NCI-H2029 treated with DMSO at 0.1 percent for 48 hours (cell line): ENCODE results near the gene HECW1.
"Not testable (repeated sequence)": the region's sequence is repeated elsewhere in the genome, so short reads cannot be mapped to it uniquely, and the experiment has no call there.

Experiments
- DNase-seq: peaks from one replicate; lab custom pipeline; 2025; lab: John Stamatoyannopoulos, UW

HECW1 gene

DNA sequence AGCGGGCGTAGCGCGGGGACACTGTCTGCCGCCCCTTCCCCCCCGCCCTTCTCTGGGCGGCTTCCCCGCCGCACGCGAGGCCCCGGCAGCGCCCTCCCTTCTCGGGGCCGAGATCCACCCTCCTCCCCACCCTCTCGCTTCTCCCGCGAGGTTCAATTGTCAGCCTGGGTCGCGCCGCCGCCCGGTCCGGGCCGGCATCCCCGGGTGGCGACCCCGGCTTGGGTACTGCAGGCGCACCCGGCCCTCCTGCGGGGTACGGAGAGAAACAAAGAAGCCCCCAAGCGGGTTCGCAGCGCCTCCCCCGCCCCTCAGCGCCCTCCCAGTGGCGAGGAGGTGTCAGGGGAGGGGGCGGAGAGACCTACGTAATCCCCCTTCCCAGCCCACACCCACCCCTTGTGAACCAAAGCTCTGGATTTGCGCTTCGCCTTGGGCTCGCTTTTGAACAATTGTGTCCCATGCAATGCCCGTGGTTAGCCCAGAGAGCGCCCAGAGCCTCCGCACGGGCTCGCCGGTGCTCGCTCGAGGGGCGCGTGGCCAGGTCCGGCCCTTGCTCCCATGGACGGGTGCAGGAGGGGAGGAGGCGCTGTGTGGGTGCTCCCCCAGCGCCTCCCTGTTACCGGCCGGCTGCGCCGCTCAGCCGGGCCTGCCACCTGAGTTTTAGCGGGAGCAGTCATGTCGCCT lies 634 bp downstream of the HECW1 start:
- DNase-seq: no peak

DNA sequence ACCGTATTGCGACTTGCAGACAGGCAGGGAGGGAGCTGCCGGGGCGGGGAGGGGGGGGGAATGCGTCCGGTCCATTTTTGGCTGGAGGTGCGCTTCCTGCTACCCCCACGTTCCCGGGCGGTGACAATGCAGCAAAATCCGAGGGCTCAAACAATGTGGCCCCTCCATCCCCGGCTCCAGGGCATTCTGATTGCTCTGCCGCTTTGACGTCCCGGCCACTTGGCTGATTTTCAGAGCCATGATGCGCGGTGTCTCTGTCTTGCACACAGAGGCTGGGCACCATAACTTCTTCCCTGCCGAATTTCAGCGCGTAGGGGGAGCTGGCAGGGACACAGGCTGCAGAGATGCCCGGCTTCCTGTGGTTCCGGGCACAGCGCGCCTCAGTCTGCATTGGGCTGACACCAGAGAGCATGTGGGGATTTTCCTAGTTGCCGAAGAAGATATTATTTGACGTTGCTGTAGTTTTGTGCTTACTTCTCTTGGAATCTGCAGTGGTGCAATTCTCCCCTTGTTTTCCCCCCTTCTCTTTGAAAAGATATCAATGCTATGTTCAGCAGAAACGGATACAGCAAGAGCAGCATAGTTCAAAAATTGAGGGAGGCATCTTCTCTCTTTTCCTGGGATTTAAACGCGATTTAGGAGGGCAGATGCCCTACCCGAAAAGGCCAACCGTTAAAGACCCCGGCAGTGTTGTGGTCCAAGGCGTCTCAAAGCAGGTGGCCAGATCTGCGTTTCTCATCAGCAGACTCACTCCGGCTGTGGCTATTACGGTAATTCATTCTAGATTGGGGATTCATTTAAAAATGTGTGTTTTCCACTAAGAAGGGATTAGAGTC lies 1.4 kb downstream of the HECW1 start:
- DNase-seq: no peak

DNA sequence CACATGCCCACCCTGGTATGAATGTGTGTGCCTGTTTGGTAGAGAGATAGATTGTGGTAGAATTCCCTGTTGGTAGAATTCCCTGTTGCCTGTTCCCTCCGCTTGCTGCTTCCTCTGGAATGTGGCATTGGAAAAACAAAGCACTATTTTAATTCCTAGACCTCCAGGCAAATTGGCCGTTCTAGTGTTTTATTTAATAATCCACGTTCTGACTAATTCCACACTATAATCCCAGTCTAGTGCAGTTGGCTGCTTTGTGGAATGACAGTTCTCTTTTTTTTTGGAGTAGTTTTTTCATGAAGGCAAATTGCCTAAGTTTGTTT lies 2.0 kb downstream of the HECW1 start:
- no peak for DNase-seq

DNA sequence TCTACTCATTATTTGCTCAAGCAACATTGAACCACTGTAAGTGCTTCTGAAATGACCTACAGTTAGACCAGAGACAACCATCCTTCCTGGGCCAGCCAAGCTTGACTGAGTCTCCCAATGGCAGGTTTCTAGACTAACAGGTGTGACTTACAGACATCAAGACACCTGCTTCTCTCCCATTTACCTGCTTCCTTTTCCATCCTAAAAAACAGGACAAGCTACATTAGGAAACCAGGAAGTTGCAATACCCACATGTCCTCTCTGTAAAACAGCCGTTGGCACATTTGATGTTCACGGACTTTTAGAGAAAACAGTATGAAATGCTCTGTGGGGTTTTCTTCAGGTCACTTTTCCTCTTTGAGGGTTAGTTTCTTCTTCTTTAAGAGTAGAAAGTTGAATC lies 4.0 kb downstream of the HECW1 start:
- no peak for DNase-seq

DNA sequence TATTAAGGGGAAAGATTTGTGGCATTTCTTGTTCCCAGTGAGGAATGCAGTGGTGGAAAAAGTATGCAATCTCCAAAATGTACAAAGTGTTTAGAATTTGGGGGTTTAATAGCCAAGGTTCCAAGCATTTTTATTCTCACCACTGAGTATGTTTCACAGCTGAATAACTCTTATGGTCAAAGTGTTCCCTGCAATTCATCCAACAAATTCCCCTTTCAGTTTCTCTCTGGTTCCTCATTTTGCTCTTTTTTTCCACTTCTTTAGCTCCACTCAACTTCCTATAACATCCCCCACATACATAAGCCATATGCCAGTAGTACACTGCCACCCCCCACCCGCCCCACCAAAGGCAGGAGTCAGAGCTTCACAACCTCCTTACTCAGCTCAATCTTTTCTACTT lies 4.6 kb downstream of the HECW1 start:
- no peak for DNase-seq

DNA sequence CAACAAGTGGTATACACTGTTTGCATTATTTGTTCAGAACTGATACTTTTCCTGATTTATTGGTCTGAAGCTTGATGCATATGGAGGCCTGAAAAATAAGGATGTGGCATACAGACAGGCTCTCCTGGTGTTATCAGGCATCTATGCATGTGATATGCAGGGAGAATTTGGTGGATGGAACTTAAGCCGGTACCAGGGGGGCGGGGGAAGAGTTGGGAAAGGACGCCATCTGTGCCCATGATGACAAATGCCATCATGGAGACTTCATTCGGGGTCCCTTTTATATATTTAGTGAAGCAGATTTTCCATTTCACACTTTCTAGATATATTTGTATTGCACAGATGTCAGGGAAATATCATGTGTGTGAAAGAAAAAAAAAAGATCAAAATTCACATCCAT lies 5.4 kb downstream of the HECW1 start:
- no peak for DNase-seq

DNA sequence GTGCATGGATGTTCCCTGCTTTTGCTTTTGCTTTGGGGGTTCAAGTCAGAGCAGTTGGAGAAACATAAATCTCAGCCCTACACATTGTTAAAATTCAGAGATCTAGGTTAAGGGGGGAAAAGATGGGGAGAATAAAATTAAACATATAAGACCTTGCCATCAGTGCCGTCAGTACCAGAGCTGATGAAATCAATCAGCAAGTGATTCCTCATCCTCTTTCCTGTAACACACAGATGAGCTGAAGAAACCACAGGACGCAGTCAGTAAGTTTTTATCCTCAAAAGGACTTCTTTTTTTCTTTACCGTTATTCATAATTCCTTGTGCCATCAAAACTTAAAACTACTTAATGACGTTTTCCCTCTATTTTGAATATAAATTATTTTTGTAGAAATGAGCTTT lies 5.9 kb downstream of the HECW1 start:
- no peak for DNase-seq

DNA sequence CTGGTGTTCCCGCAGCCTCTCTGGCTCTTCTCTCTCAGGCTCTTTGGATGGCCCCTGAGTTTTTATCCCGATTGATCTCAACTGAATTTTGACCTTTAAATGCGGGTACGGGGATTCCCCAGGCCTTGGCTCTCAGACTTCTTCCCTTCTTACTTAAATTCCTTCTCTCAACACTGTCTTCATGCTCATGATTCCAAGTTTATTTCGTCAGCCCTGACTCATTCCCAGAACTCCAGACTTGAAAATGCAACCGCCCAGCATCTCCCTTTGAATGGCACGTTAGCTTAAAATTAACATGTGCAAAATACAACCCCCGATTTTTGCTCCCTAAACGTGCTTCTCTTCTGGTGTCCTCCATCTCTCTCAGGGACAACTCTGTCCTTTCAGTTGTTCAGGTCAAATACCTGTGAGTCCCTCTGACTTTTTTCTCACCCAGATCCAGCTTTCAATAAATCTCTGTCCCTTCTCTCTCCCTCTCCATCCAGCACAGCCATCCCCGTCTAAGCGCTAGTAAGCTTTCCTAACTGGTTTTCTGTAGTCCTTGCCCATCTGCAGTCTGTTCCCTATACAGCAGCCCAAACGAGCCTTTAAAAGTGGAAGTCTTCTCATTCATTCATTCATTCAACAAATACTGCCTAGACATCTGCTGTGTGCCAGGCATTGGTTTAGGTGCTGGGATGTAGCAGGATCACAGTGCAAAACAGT lies 7.1 kb downstream of the HECW1 start:
- DNase-seq: no peak

DNA sequence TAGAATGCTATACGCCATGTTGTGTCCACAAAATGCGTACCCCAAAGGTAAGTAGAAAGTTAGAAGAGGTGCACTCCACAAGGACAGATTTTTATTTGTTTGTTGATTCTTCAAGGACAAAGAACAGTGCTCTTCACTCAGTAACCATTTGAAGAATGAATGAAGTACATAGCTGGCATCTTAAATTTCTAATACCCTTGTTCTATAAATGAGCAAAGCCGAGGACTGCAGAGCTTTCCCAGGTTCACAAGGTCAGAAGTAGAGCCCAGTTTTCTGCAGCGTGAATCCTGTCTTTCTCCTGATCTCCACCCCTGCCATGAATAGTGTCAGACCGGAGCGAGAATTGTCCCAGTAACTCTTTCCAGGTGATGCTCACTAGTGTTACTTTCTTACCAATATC lies 9.5 kb downstream of the HECW1 start:
- DNase-seq: no peak

DNA sequence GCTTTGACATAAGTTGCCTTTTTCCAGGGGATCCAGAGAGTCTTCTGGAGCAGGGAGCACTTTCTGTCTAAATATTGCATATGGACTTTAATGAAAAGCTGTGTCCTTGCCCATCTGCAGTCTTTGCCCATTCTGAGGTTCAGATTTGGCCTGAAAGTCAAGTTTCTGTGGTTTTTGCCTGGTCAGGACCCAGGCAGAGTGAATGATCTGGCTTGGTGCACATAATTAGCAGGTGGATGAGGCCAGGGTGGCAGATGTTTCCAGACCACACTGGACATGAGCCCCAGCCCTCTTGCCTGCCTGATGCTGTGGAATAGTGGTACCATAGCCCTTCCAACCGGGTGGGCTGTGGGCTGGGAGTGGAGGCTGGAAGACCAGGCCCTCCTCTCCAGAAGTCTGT lies 11.0 kb downstream of the HECW1 start:
- DNase-seq: no peak

DNA sequence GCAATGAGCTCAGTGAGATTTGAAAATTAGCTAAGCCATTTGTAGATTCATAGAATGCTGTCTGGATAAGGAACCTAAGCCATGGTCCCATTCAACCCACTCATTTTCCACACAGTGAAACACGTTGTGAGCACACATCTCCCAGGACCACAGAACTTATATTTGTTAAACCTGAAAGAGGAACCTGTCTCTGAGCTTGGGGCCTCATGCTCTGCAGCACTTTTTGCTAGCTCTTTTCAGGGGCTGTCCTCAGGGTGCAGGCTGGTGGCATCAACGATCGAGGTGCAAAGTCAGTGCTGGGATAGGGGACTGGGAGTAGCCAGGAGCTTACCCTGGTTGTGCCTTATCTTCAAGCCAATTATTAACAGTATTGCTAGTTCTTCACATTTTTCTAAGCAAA lies 11.9 kb downstream of the HECW1 start:
- DNase-seq: no peak

DNA sequence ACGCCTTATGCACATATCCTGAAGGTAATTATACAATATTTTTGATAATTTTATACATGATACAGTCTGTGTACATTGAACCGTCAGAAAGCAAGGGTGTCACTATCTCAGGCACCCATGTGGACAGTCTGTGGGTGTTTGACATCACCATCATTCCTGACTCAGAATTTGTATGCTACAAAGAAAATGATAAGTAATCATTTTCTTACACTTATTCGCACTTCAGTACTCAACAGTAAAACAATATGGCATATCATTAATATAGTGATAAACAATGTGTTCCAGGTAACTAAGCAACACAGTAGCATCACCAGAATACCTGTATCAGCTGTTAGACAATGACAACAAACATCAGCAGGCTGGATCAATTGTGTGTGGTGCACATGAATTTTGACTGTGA lies 17.9 kb downstream of the HECW1 start:
- no peak for DNase-seq

DNA sequence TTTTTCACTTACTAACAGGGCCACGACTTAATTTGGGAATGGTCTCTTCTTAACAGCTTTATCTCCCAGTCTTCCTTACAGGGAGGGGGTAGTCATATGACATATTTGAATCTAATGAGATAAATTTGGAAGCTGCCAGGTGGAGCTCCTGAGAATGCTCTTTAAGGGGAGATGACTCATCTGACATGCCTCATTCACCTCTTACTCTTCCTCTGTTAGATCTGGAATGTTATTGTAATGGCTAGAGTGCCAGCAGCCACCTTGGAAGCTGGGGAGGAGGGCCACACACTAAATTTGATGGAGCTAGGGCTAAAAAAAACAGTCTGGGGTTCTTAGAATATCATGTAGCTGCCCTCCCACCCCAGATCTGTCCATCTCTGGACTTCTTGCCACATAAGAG lies 22.7 kb downstream of the HECW1 start:
- DNase-seq: no peak

DNA sequence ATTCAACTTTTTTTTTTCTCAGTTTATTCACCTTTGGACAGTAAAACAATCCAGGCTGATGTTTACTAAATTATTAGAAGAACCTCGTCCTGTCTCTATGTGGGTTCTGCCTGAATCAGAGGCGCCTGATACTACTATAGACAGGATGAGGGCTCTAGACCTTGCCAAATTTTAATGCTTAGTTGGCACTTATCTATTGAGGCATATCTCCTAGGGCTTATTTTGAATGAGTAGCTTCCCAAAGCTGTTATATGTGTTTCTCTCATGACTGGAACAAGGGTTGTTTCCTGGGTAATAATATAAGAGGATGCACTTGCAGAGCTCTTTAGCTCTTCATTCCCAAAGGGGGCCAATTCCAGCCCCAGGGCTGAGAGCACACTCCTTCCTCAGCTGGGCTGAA lies 23.6 kb downstream of the HECW1 start:
- DNase-seq: no peak

DNA sequence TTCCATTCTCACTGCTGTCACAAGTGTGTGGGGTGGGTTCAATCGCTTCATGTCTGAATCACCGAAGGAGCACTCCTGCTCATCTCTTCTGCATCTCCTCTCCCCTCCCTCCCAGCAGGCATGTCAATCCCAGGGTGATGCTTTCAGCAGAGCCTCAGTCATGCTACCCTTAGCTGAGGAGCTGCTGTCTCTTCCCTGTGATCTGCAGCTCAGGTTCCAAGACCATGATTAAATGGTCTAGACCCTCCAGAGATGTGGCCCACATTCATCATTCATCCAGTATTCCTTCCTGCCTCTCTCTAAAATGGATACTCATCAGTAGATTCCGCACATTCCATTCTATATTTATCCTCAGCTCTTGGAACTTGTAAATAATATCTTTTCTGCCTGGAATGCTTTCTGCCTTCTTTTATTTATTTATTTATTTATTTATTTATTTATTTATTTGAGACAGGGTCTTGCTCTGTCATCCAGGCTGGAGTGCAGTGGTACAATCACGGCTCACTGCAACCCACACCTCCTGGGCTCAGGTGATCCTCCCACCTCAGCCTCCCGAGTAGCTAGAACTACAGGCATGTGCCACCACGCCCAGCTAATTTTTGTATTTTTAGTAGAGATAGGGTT lies 24.8 kb downstream of the HECW1 start:
- DNase-seq: not testable (repeated sequence)

DNA sequence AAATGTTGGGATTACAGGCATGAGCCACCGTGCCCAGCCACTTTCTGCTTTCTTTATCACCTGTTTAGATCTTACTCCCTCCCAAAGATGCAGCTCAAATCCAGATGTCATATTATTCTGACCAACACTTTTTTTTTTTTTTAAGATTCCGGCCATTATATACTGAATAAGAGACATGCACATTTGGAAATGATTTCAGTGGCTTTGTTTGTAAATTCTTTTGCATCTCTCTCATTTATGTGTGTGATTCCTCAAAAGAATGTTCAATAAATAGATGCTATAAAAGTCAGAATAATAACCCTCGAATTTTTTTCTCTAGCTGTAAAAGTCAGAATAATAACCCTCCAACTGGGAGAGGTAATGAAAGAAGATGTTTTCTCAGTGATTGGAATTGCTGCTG lies 25.4 kb downstream of the HECW1 start:
- no peak for DNase-seq

DNA sequence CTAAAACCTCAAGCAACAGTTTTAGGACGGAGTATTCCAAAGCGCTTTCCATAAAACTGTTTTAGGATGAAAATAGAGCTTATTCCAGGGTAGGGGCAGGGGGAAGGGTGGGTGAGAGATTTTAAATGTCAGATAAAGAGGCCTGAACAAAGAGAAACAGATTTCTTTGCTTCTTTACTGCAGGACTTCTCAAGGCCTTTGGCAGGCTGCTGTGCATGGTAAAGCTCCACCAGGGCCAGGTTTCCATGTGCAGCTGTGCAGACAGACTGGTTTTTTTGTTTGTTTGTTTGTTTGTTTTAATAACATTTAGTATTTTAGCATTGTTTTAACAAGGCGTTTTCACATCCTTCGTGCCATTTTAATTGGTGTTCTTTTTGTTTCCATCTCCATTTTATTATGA lies 26.3 kb downstream of the HECW1 start:
- DNase-seq: no peak

DNA sequence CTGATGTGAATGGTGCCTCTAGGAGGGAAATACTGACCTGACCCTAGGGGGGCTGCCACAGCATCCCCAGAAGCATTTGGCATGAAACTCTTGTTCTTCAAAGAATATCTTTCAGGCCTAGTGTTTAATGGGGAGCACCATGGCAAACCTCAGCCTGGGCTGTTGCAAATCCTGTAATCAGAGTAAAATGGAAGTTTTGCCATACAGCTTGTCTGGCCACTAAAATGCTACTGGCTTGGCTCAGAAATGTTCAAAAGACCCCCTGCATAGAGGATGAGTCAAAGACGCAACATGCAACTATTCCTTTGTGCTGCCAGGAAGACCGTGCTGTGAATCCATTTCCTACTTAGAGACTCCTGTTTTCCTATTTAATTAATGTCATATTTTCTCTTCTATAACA lies 26.7 kb downstream of the HECW1 start:
- DNase-seq: no peak

DNA sequence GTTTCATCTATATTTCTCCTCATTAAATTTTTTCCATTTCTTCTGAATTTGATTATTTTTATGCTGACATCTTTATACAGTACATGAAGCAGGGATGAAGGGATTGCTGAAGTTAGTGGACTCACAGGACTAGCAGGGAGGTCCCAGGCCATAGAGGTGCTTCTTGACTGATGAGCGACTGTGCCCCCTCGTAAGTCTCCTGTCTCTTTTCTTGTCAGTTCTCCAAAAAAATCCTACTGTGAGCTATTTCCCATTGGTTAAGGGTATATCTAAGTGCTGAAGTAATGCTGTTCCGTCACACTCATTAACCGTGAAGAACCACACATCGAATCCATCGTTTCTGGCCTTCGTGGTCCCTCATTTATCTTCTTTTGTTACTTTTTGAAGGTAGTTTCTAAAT lies 27.7 kb downstream of the HECW1 start:
- no peak for DNase-seq

DNA sequence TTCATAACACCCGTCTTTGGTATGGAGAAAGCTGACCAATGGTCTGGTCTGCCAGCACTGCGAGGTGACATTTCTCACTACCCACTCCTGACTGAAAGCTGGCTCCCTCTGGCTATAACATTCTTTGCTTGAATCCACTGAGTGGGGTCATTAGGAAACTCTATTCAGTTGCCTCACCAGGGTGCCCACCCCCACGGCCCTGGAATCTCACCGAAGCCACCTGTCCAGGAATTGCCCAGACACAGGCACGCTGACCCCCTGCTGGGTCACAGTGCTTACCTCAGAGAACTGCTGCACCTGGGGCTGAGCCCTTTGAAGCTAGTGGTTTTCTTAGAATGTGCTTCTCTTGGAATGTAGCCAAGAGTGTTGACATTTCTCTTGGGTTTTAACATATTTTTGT lies 28.6 kb downstream of the HECW1 start:
- no peak for DNase-seq

DNA sequence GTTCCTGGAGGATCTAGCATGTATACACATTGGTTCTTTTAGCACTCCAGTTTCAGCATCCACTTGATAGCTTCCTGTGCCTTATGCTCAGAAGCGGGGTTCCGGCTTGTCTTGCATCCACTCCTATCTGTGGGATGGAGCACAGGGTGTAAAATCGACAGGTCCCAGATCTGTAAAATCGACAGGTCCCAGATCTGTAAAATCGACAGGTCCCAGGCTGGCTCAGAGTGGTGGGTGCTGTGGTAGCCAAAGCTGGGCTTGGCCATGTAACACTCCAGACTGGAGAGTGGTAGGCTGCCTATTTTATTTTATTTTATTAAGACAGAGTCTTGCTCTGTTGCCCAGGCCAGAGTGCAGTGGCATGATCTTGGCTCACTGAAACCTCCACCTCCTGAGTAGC lies 30.3 kb downstream of the HECW1 start:
- no peak for DNase-seq

DNA sequence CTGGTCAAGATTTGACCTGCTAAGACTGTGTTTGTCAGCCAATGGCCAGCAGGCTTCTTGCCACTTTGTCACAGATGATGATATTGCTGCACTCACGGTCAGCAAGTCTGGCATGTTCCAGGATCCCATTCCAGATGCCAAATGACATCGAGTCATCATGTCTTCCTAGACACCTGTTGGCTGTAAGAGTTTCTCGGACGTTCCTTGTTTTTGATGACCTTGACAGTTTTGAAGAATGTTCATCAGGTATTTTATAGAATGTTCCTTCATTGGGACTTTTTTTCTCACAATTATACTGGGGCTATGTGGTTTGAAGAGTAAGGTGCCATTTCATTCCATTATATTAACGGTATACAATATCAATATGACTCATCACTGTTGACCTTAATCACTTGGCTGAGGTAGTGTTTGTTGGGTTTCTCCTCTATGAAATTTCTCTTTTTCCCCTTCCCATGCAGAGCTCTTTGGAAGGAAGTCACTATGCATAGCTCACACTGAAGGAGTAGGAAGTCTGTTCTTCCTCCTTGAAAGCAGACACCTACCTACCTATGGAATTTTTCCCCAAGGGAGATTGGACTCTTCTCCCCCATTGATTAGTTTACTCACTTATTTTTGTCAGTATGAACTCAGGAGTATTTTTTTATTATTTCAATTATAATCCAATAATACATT lies 31.6 kb downstream of the HECW1 start:
- no peak for DNase-seq
